Lower lobe of right lung (tissue), 2 donors: ENCODE results near the gene KLK5. TPM values are rescaled to one million over a fixed set of nuclear protein-coding genes. Genes with fewer than 3 reads are reported as not detected.

Experiments
- ATAC-seq, 2 donors: fragments of 200-7000 bp; cut with Tn5 transposase; one replicate each; pipeline ENCODE4 v1.9.1; 2020 to 2022; ENCODE audit warnings: mild to moderate bottlenecking in 2 of 2, moderate library complexity in 2 of 2
- DNase-seq: peaks from one replicate; pipeline ENCODE4 v3.0.0-alpha.2; 2020
- H3K27ac ChIP-seq: fragments of 200-600 bp; one replicate; pipeline ENCODE4 v1.8.0; 2022
- H3K27me3 ChIP-seq: fragments of 200-600 bp; one replicate; pipeline ENCODE4 v1.8.0; 2022; ENCODE audit warnings: low read depth
- H3K36me3 ChIP-seq: fragments of 200-600 bp; one replicate; pipeline ENCODE4 v1.8.0; 2022; ENCODE audit warnings: mild to moderate bottlenecking
- H3K4me1 ChIP-seq: fragments of 200-600 bp; one replicate; pipeline ENCODE4 v1.8.0; 2022
- H3K4me3 ChIP-seq: fragments of 200-600 bp; one replicate; pipeline ENCODE4 v1.8.0; 2022; ENCODE audit warnings: mild to moderate bottlenecking
- H3K9me3 ChIP-seq: fragments of 200-600 bp; one replicate; pipeline ENCODE4 v1.8.0; 2022
- CTCF ChIP-seq: fragments of 200-600 bp; IDR thresholded peaks from one replicate; pipeline ENCODE4 v1.8.0; 2022; ENCODE audit warnings: antibody characterized with exemption, mild to moderate bottlenecking
- intact Hi-C: fragments of 100-400 bp; cut with DNase I; formaldehyde crosslinking; loops from one replicate; pipeline ENCODE4 v1.11.0; 2022
- long read RNA-seq: library from polyadenylated mRNA; unstranded; transcript quantifications from one replicate; pipeline ENCODE4 v2.0.0, GENCODE V29; 2021
- total RNA-seq: library from RNA; stranded (reverse); fragmentation: NEBNext Ultra II Directional; extraction: Animal tissue kit (Norgen Biotek cat#: 25700); gene quantifications from one replicate; pipeline ENCODE4 v1.2.1, GENCODE V29; 2021
- donor health status: DM: no; HTN: yes; CAD: no; lungs with severe emphysema.

Gene KLK5
- total RNA-seq: not detected
- long read RNA-seq: 0 reads

- Histone ChIP-seq H3K4me1 (no peaks in the 10 kb centered on the region), H3K27me3 (no peaks in the 10 kb centered on the region), H3K27ac (no peak within 1 kb of the TSS), H3K9me3 (no peaks in the 10 kb centered on the region), H3K4me3 (no peak within 1 kb of the TSS), H3K36me3 (no peaks in the 10 kb centered on the region)
- ATAC-seq: no peak
- DNase-seq: no peak
- no peak for TF ChIP-seq CTCF
- intact Hi-C loops: no loop called here
These were observed at the start of gene KLK5 for GRCh38 chr19:50952910-50953309. Gene KLK5, minus strand, starts transcription at chr19:50953038. Its CDS starts 381 bp downstream, at chr19:50952657.

- no peak overlapping the region for H3K27ac ChIP-seq
- H3K4me1 ChIP-seq: no peaks in the 10 kb centered on the region
- no peak for TF ChIP-seq CTCF
- H3K27me3 ChIP-seq: peaks cover 51% of the 10 kb centered on the region
- no peak for ATAC-seq
- no peaks in the 10 kb centered on the region for H3K9me3 ChIP-seq
- no peak for DNase-seq
- intact Hi-C loops: no loop called here
- no peak overlapping the region for H3K4me3 ChIP-seq
- H3K36me3 ChIP-seq: no peaks in the 10 kb centered on the region
These were observed 49.3 kb upstream of the KLK5 start for GRCh38 chr19:51002089-51002532.

- H3K27ac ChIP-seq: no peak within 1 kb of the TSS
- H3K9me3 ChIP-seq: no peaks in the 10 kb centered on the region
- no peak within 1 kb of the TSS for H3K4me3 ChIP-seq
- H3K27me3 ChIP-seq: peaks cover 47% of the 10 kb centered on the region
- intact Hi-C loops: no loop called here
- no peak for DNase-seq
- no peaks in the 10 kb centered on the region for H3K4me1 ChIP-seq
- no peaks in the 10 kb centered on the region for H3K36me3 ChIP-seq
- no peak for ATAC-seq
- TF ChIP-seq CTCF: no peak
These were observed 48.7 kb upstream of the KLK5 start, which contains the start of gene KLK8 for GRCh38 chr19:51001515-51001914. Gene KLK8, minus strand, starts transcription at chr19:51001604. Its CDS starts 437 bp downstream, at chr19:51001167.

- ATAC-seq (no peak), DNase-seq (no peak)
- peaks cover 44% of the 10 kb centered on the region for H3K27me3 ChIP-seq
- intact Hi-C loops: no loop called here
- no peak for TF ChIP-seq CTCF
- no peaks in the 10 kb centered on the region for H3K4me1 ChIP-seq
- no peaks in the 10 kb centered on the region for H3K36me3 ChIP-seq
- H3K9me3 ChIP-seq: no peaks in the 10 kb centered on the region
- H3K4me3 ChIP-seq: no peak overlapping the region
- H3K27ac ChIP-seq: no peak overlapping the region
These were observed 48.1 kb upstream of the KLK5 start for GRCh38 chr19:51000981-51001380.

GRCh38 chr19:51000426-51000825 is 47.6 kb upstream of the KLK5 start:
- TF ChIP-seq CTCF: no peak
- H3K27ac ChIP-seq: no peak overlapping the region
- intact Hi-C loops: no loop called here
- no peak overlapping the region for H3K4me3 ChIP-seq
- H3K27me3 ChIP-seq: peaks cover 44% of the 10 kb centered on the region
- peak in 1 of 2 donors; percentile 18 for ATAC-seq
- H3K36me3 ChIP-seq: no peaks in the 10 kb centered on the region
- no peaks in the 10 kb centered on the region for H3K9me3 ChIP-seq
- no peaks in the 10 kb centered on the region for H3K4me1 ChIP-seq
- no peak for DNase-seq

GRCh38 chr19:50998686-50999085 is 45.8 kb upstream of the KLK5 start:
- Histone ChIP-seq H3K36me3 (no peaks in the 10 kb centered on the region), H3K4me3 (no peak overlapping the region), H3K27ac (no peak overlapping the region), H3K9me3 (no peaks in the 10 kb centered on the region), H3K4me1 (no peaks in the 10 kb centered on the region), H3K27me3 (peaks cover 36% of the 10 kb centered on the region)
- DNase-seq (no peak), ATAC-seq (no peak)
- no peak for TF ChIP-seq CTCF
- intact Hi-C loops: no loop called here
